ENCODE data around the gene LMO7.

- TF ChIP-seq CTCF (IDR thresholded peaks at IDR 0.05) (no peak), POLR2AphosphoS5 (IDR thresholded peaks at IDR 0.05) (no peak), POLR2A (IDR thresholded peaks at IDR 0.05) (no peak)
These were observed 270.9 kb downstream of the LMO7 start for GRCh38 chr13:75907044-75907443.
